Measurements from ENCODE around the gene SDCCAG8. TPM values are rescaled to one million over a fixed set of nuclear protein-coding genes. Genes with fewer than 3 reads are reported as not detected.

SDCCAG8 gene
- total RNA-seq, 2 donors from 2014 or later, result 18.4 to 18.8 TPM

- no peak overlapping the region for H3K27ac ChIP-seq
- intact Hi-C loops (cut with DNase I), result no loop called here
- H3K9ac ChIP-seq (ENCODE audit: low read depth in 2 of 2, low read length in 2 of 2), result no peak overlapping the region
- no peaks in the 10 kb centered on the region for H3K36me3 ChIP-seq
- no peaks in the 10 kb centered on the region for H3K27me3 ChIP-seq
- no peaks in the 10 kb centered on the region for H3K9me3 ChIP-seq
- no peaks in the 10 kb centered on the region for H3K4me1 ChIP-seq
- TF ChIP-seq, protein P1, sequence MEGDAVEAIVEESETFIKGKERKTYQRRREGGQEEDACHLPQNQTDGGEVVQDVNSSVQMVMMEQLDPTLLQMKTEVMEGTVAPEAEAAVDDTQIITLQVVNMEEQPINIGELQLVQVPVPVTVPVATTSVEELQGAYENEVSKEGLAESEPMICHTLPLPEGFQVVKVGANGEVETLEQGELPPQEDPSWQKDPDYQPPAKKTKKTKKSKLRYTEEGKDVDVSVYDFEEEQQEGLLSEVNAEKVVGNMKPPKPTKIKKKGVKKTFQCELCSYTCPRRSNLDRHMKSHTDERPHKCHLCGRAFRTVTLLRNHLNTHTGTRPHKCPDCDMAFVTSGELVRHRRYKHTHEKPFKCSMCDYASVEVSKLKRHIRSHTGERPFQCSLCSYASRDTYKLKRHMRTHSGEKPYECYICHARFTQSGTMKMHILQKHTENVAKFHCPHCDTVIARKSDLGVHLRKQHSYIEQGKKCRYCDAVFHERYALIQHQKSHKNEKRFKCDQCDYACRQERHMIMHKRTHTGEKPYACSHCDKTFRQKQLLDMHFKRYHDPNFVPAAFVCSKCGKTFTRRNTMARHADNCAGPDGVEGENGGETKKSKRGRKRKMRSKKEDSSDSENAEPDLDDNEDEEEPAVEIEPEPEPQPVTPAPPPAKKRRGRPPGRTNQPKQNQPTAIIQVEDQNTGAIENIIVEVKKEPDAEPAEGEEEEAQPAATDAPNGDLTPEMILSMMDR (IDR thresholded peaks at IDR 0.05), result no peak
- DNase-seq, result no peak
- H3K4me3 ChIP-seq, result no peak overlapping the region
These were observed 239.0 kb downstream of the SDCCAG8 start for GRCh38 chr1:243494741-243495431.

- Histone ChIP-seq H3K27me3 (no peaks in the 10 kb centered on the region), H3K27ac (peak overlapping the region; percentile 28), H3K4me3 (no peak overlapping the region), H3K36me3 (no peaks in the 10 kb centered on the region), H3K9ac (ENCODE audit: low read depth in 2 of 2, low read length in 2 of 2) (peak overlapping the region in 1 of 2 donors; percentile 37), H3K9me3 (no peaks in the 10 kb centered on the region), H3K4me1 (no peaks in the 10 kb centered on the region)
- TF ChIP-seq, protein P1 (IDR thresholded peaks at IDR 0.05), result no peak
- no peak for DNase-seq
- intact Hi-C loops (cut with DNase I), result no loop called here
These were observed 239.8 kb downstream of the SDCCAG8 start for GRCh38 chr1:243495442-243496186.

GRCh38 chr1:243496187-243496646 lies 240.4 kb downstream of the SDCCAG8 start:
- intact Hi-C loops (cut with DNase I), result no loop called here
- H3K27ac ChIP-seq, result peak overlapping the region; percentile 28
- no peaks in the 10 kb centered on the region for H3K36me3 ChIP-seq
- H3K9ac ChIP-seq (ENCODE audit: low read depth in 2 of 2, low read length in 2 of 2), result no peak overlapping the region
- TF ChIP-seq, protein P1 (IDR thresholded peaks at IDR 0.05), result no peak
- H3K4me1 ChIP-seq, result no peaks in the 10 kb centered on the region
- no peaks in the 10 kb centered on the region for H3K9me3 ChIP-seq
- no peak overlapping the region for H3K4me3 ChIP-seq
- DNase-seq, result peak; percentile 18
- H3K27me3 ChIP-seq, result no peaks in the 10 kb centered on the region

DNA sequence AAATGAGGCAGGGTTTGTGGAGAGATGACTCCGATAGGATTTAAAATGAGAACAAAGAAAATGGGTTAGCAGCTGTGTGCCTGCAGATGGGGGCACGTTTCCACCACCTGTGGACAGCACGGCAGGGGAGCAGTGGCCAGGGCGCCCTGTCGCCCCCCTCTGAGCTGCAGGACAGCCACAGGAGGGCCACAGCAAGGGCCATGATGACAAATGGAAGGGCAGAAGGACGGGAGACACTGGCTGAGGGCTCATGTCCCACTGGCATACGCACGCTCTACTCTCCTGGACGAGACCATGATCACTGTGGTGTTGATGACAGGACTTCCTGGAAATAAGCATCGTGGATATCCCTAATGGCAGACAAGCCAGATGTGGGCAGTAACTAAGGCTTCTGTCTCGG lies 241.0 kb downstream of the SDCCAG8 start:
- no peaks in the 10 kb centered on the region for H3K4me1 ChIP-seq
- peak; percentile 14 for DNase-seq
- intact Hi-C loops (cut with DNase I), result no loop called here
- H3K27me3 ChIP-seq, result no peaks in the 10 kb centered on the region
- TF ChIP-seq, protein P1 (IDR thresholded peaks at IDR 0.05), result no peak
- H3K36me3 ChIP-seq, result no peaks in the 10 kb centered on the region
- no peak overlapping the region for H3K27ac ChIP-seq
- no peaks in the 10 kb centered on the region for H3K9me3 ChIP-seq
- no peak overlapping the region for H3K4me3 ChIP-seq
- no peak overlapping the region for H3K9ac ChIP-seq (ENCODE audit: low read depth in 2 of 2, low read length in 2 of 2)

GRCh38 chr1:243497939-243498681 lies 242.3 kb downstream of the SDCCAG8 start:
- Histone ChIP-seq H3K9ac (ENCODE audit: low read depth in 2 of 2, low read length in 2 of 2) (no peak overlapping the region), H3K27me3 (no peaks in the 10 kb centered on the region), H3K36me3 (no peaks in the 10 kb centered on the region), H3K4me1 (no peaks in the 10 kb centered on the region), H3K4me3 (no peak overlapping the region), H3K27ac (no peak overlapping the region), H3K9me3 (no peaks in the 10 kb centered on the region)
- intact Hi-C loops (cut with DNase I), result no loop called here
- TF ChIP-seq, protein P1 (IDR thresholded peaks at IDR 0.05), result no peak
- no peak for DNase-seq
